HCT116 (cell line): ENCODE measurements around the gene SPAG5. TPM values are rescaled to one million over a fixed set of nuclear protein-coding genes. Genes with fewer than 3 reads are reported as not detected.

Experiments
- ATAC-seq: fragments of 200-7000 bp; cut with Tn5 transposase; 2 replicates; pipeline ENCODE4 v1.9.1; 2020; ENCODE audit warnings: mild to moderate bottlenecking, moderate library complexity
- BruUV-seq: library from RNA; stranded (reverse); fragments of 400-500 nt; replicated peaks from 2 replicates; lab custom pipeline; 2021; lab: Mats Ljungman, UMichigan
- CTCF ChIA-PET: fragments of 300-600 bp; sonication (Branson Sonifier 250); formaldehyde crosslinking; loops from one replicate; lab custom pipeline; 2021; ENCODE audit warnings: antibody characterized with exemption; lab: Charles Lee
- POLR2A ChIA-PET: fragments of 300-600, 350-600 bp; sonication (Branson Sonifier 250); formaldehyde crosslinking; loops from one replicate; lab custom pipeline; 2021; ENCODE audit warnings: antibody characterized with exemption; lab: Charles Lee
- RAD21 ChIA-PET, 2 experiments: fragments of 300-600 bp; sonication (Branson Sonifier 250); formaldehyde crosslinking; loops; one replicate each; lab custom pipeline; 2023; ENCODE audit warnings: low total read pairs in 2 of 2; ENCODE audit not compliant: uncharacterized antibody in 2 of 2, unreplicated experiment in 2 of 2, low non-redundant PET in 1 of 2; lab: Charles Lee
- DNase-seq: peaks from one replicate; pipeline ENCODE4 v3.0.0-alpha.2; 2010; ENCODE audit warnings: low read depth, low spot score
- H2AFZ ChIP-seq: fragments of 200-600 bp; shearing (Covaris generic), sonication (generic); 2 replicates; pipeline ENCODE4 v1.6.1; 2017; ENCODE audit warnings: low read depth, mixed run types, mixed read lengths, antibody characterized with exemption, low read length; ENCODE audit not compliant: poor library complexity, severe bottlenecking
- H3K27ac ChIP-seq: 2 replicates; pipeline ENCODE4 v1.5.1; 2012; ENCODE audit warnings: low read depth, low read length
- H3K27me3 ChIP-seq: fragments of 200-600 bp; sonication (generic); 2 replicates; pipeline ENCODE4 v1.6.1; 2016; ENCODE audit warnings: mixed run types, low read length, mixed read lengths; ENCODE audit not compliant: insufficient read depth
- H3K36me3 ChIP-seq, 2 experiments: fragments of 200-500 bp in 1 of 2; fragments of 200-600 bp in 1 of 2; sonication (Bioruptor generic) in 1 of 2; sonication (generic) in 1 of 2; 2 replicates each; pipeline versions ENCODE4 v1.5.1 to v1.6.1; 2014 to 2016; ENCODE audit warnings: low read length in 2 of 2, inconsistent platforms in 1 of 2, mixed read lengths in 1 of 2, mixed run types in 1 of 2; ENCODE audit not compliant: insufficient read depth in 2 of 2, control insufficient read depth in 1 of 2
- H3K4me1 ChIP-seq, 2 experiments: fragments of 200-600 bp in 1 of 2; sonication (generic) in 1 of 2; 2 replicates each; pipeline versions ENCODE4 v1.5.1 to v1.6.1; 2012 to 2017; ENCODE audit warnings: low read length in 2 of 2, inconsistent platforms in 1 of 2, mild to moderate bottlenecking in 1 of 2, mixed read lengths in 1 of 2, mixed run types in 1 of 2, moderate library complexity in 1 of 2; ENCODE audit not compliant: insufficient read depth in 2 of 2, control insufficient read depth in 1 of 2
- H3K4me2 ChIP-seq: fragments of 200-600 bp; sonication (generic); 2 replicates; pipeline ENCODE4 v1.6.1; 2017; ENCODE audit warnings: mixed run types, low read length, mixed read lengths
- H3K4me3 ChIP-seq, 2 experiments: fragments of 200-600 bp in 1 of 2; sonication (generic) in 1 of 2; replicated peaks in 1 of 2; 2 replicates each; pipeline ENCODE4 v1.5.1; 2011 to 2016; ENCODE audit warnings: low read length in 2 of 2, control low read depth in 1 of 2, low read depth in 1 of 2, mild to moderate bottlenecking in 1 of 2, mixed read lengths in 1 of 2, mixed run types in 1 of 2
- H3K79me2 ChIP-seq: fragments of 200-600 bp; sonication (generic); 2 replicates; pipeline ENCODE4 v1.6.1; 2017; ENCODE audit warnings: mild to moderate bottlenecking, mixed run types, low read length, moderate library complexity, mixed read lengths; ENCODE audit not compliant: insufficient read depth
- H3K9ac ChIP-seq: fragments of 200-600 bp; sonication (generic); 2 replicates; pipeline ENCODE4 v1.6.1; 2016; ENCODE audit warnings: low read length, mixed read lengths
- H3K9me2 ChIP-seq: fragments of 200-600 bp; sonication (generic), shearing (Covaris generic); 2 replicates; pipeline ENCODE4 v1.6.1; 2017; ENCODE audit warnings: mixed run types, mild to moderate bottlenecking, moderate library complexity; ENCODE audit not compliant: insufficient read depth
- H3K9me3 ChIP-seq, 2 experiments: fragments of 200-500 bp in 1 of 2; fragments of 200-600 bp in 1 of 2; sonication (Bioruptor generic) in 1 of 2; sonication (generic) in 1 of 2; 2 replicates each; pipeline ENCODE4 v1.6.1; 2014 to 2017; ENCODE audit warnings: low read length in 2 of 2, mixed read lengths in 2 of 2, inconsistent platforms in 1 of 2, low read depth in 1 of 2, mild to moderate bottlenecking in 1 of 2, mixed run types in 1 of 2, moderate library complexity in 1 of 2; ENCODE audit not compliant: control insufficient read depth in 1 of 2, insufficient read depth in 1 of 2
- H4K20me1 ChIP-seq: fragments of 200-600 bp; sonication (generic), shearing (Covaris generic); 2 replicates; pipeline ENCODE4 v1.6.1; 2017; ENCODE audit warnings: mixed run types, mild to moderate bottlenecking, moderate library complexity; ENCODE audit not compliant: insufficient read depth
- ELF1 ChIP-seq: IDR thresholded peaks from 2 replicates; pipeline ENCODE4 v1.6.1; 2012; ENCODE audit warnings: low read depth, borderline replicate concordance
- JUND ChIP-seq: IDR thresholded peaks from 2 replicates; pipeline ENCODE4 v1.6.1; 2012
- YY1 ChIP-seq: IDR thresholded peaks from 2 replicates; pipeline ENCODE4 v1.6.1; 2011; ENCODE audit warnings: low read length, low read depth, moderate library complexity, mild to moderate bottlenecking; ENCODE audit not compliant: insufficient replicate concordance; ENCODE audit errors: extremely low read depth
- ZFX ChIP-seq: fragments of 450-650 bp; IDR thresholded peaks from 2 replicates; pipeline ENCODE4 v1.6.1; 2017
- intact Hi-C: fragments of 100-400 bp; cut with micrococcal nuclease; formaldehyde crosslinking; loops from 2 replicates; pipeline ENCODE4 v1.10.0; 2022
- total RNA-seq: library from RNA; stranded (reverse); gene quantifications from one replicate; pipeline ENCODE4 v1.2.1, GENCODE V29; 2021; ENCODE audit not compliant: unreplicated experiment
- TF ChIP-seq, protein P1 (sequence below): IDR thresholded peaks from 2 replicates; pipeline ENCODE4 v1.6.1; 2011; ENCODE audit warnings: mild to moderate bottlenecking, low read length, moderate library complexity; ENCODE audit not compliant: insufficient replicate concordance; ENCODE audit errors: extremely low read depth
- TF ChIP-seq, protein P2 (sequence below), 3 experiments: fragments of 200-600 bp in 1 of 3; sonication (generic) in 1 of 3; IDR thresholded peaks in 2 of 3; conservative IDR thresholded peaks in 1 of 3; 2 replicates each; pipeline ENCODE4 v1.5.1; 2012 to 2017; ENCODE audit warnings: low read depth in 2 of 3, low read length in 2 of 3, antibody characterized with exemption in 1 of 3, borderline replicate concordance in 1 of 3, control low read depth in 1 of 3, mild to moderate bottlenecking in 1 of 3, mixed read lengths in 1 of 3, mixed run types in 1 of 3, moderate library complexity in 1 of 3; ENCODE audit not compliant: insufficient read depth in 1 of 3

Gene SPAG5
- total RNA-seq, 1 experiment from 2014 or later, result 94.9 TPM

- Histone ChIP-seq H3K9ac (no peak overlapping the region), H3K4me2 (no peak overlapping the region), H3K27me3 (no peaks in the 10 kb centered on the region), H3K4me3 (no peak overlapping the region), H4K20me1 (no peaks in the 10 kb centered on the region), H3K27ac (no peak overlapping the region), H3K79me2 (no peaks in the 10 kb centered on the region), H3K36me3 (peaks cover 70 to 74% of the 10 kb centered on the region in 2 experiments), H3K4me1 (no peaks in the 10 kb centered on the region), H2AFZ (no peak overlapping the region), H3K9me2 (no peaks in the 10 kb centered on the region), H3K9me3 (no peaks in the 10 kb centered on the region)
- no peak for ATAC-seq
- no TSS peak for BruUV-seq
- no peak for TF ChIP-seq ZFX
- TF ChIP-seq, protein P1, sequence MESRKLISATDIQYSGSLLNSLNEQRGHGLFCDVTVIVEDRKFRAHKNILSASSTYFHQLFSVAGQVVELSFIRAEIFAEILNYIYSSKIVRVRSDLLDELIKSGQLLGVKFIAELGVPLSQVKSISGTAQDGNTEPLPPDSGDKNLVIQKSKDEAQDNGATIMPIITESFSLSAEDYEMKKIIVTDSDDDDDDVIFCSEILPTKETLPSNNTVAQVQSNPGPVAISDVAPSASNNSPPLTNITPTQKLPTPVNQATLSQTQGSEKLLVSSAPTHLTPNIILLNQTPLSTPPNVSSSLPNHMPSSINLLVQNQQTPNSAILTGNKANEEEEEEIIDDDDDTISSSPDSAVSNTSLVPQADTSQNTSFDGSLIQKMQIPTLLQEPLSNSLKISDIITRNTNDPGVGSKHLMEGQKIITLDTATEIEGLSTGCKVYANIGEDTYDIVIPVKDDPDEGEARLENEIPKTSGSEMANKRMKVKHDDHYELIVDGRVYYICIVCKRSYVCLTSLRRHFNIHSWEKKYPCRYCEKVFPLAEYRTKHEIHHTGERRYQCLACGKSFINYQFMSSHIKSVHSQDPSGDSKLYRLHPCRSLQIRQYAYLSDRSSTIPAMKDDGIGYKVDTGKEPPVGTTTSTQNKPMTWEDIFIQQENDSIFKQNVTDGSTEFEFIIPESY, result no peak
- no peak for TF ChIP-seq YY1
- no peak for DNase-seq
- RAD21 ChIA-PET, result no interaction called here
- intact Hi-C loops, result no loop called here
- CTCF ChIA-PET, result no interaction called here
- POLR2A ChIA-PET, result no interaction called here
These were observed 23.4 kb upstream of the SPAG5 start for GRCh38 chr17:28622186-28622585.

- POLR2A ChIA-PET, result no interaction called here
- H3K9ac ChIP-seq, result no peak overlapping the region
- no peaks in the 10 kb centered on the region for H3K9me2 ChIP-seq
- CTCF ChIA-PET, result no interaction called here
- no peak for ATAC-seq
- no peak for DNase-seq
- H3K27me3 ChIP-seq, result no peaks in the 10 kb centered on the region
- RAD21 ChIA-PET, result no interaction called here
- no peaks in the 10 kb centered on the region for H4K20me1 ChIP-seq
- peaks cover 84 to 91% of the 10 kb centered on the region in 2 experiments for H3K36me3 ChIP-seq
- H3K79me2 ChIP-seq, result no peaks in the 10 kb centered on the region
- H3K4me1 ChIP-seq, result no peaks in the 10 kb centered on the region
- H3K4me3 ChIP-seq, result no peak overlapping the region
- TF ChIP-seq JUND (no peak), ELF1 (no peak)
- TF ChIP-seq, protein P2, sequence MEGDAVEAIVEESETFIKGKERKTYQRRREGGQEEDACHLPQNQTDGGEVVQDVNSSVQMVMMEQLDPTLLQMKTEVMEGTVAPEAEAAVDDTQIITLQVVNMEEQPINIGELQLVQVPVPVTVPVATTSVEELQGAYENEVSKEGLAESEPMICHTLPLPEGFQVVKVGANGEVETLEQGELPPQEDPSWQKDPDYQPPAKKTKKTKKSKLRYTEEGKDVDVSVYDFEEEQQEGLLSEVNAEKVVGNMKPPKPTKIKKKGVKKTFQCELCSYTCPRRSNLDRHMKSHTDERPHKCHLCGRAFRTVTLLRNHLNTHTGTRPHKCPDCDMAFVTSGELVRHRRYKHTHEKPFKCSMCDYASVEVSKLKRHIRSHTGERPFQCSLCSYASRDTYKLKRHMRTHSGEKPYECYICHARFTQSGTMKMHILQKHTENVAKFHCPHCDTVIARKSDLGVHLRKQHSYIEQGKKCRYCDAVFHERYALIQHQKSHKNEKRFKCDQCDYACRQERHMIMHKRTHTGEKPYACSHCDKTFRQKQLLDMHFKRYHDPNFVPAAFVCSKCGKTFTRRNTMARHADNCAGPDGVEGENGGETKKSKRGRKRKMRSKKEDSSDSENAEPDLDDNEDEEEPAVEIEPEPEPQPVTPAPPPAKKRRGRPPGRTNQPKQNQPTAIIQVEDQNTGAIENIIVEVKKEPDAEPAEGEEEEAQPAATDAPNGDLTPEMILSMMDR (IDR thresholded peaks at IDR 0.05 in 2 of 3, conservative IDR thresholded peaks at IDR 0.05 in 1 of 3; ENCODE audit: borderline replicate concordance in 1 of 3, insufficient read depth in 1 of 3, low read depth in 2 of 3, low read length in 2 of 3), result no peak
- no peaks in the 10 kb centered on the region for H3K9me3 ChIP-seq
- intact Hi-C loops, result no loop called here
- H2AFZ ChIP-seq, result no peak overlapping the region
- H3K27ac ChIP-seq, result no peak overlapping the region
- BruUV-seq, result no TSS peak
- no peak overlapping the region for H3K4me2 ChIP-seq
These were observed 21.2 kb upstream of the SPAG5 start for GRCh38 chr17:28620010-28620409.
